COLO668 (cell line): ENCODE data around the gene INPPL1.

Experiments used
- DNase-seq: peaks from one replicate; lab custom pipeline; 2025; ENCODE audit not compliant: unreplicated experiment; lab: John Stamatoyannopoulos, UW

The INPPL1 gene

DNA sequence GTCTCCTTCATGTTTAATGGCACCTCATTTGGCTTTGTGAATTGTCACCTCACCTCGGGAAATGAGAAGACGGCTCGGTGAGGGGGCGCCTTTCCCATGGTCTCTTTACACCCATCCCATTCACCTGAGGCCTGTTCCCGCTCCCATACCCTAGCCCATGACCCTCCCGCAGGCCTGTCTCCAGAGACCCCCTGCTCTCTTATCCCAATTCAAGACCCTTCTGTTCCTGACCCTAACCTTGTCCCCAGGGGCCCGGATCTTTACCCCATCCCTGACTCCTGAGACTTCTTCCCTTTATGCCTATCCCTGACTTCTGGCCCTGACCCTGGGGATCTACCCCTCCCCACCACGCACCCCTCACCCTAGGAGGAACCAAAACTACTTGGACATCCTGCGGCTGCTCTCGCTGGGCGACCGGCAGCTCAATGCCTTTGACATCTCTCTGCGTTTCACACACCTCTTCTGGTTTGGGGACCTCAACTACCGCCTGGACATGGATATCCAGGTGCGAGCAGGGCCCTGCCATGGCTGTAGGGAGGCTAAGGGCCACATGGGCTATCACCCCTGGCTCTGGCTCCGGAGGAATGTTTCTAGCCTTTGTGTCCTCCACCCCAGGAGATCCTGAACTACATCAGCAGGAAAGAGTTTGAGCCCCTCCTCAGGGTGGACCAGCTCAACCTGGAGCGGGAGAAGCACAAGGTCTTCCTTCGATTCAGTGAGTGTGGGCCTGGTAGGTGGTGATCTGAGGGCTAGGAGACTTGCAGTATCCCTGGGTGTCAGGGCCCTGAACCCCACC is 7.9 kb downstream of the INPPL1 start:
- DNase-seq: no peak

DNA sequence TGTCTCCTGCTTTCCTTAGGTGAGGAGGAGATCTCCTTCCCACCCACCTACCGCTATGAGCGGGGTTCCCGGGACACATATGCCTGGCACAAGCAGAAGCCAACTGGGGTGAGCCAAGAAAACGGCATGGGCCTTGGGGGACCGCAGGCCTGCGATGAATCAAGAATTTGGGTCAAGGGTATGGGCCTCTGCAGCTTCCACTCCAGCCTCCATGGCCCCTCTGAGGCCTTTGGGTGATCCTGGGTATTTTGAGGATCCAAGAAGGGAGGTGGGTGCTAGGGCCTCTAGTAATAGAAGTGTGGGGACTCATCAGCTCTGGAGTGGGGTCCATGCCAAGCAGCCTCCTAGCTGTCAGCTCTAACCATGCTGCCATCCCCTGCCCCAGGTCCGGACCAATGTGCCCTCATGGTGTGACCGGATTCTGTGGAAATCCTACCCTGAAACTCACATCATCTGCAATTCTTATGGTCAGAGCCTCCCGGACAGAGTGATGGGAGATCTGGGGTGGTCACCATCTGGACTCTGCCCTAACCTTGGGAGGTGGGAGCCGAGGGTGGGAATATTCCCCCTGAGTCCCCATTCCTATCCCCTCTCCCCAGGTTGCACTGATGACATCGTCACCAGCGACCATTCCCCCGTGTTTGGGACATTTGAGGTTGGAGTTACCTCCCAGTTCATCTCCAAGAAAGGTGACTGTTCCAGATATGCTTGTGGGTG is 8.6 kb downstream of the INPPL1 start:
- DNase-seq: no peak

DNA sequence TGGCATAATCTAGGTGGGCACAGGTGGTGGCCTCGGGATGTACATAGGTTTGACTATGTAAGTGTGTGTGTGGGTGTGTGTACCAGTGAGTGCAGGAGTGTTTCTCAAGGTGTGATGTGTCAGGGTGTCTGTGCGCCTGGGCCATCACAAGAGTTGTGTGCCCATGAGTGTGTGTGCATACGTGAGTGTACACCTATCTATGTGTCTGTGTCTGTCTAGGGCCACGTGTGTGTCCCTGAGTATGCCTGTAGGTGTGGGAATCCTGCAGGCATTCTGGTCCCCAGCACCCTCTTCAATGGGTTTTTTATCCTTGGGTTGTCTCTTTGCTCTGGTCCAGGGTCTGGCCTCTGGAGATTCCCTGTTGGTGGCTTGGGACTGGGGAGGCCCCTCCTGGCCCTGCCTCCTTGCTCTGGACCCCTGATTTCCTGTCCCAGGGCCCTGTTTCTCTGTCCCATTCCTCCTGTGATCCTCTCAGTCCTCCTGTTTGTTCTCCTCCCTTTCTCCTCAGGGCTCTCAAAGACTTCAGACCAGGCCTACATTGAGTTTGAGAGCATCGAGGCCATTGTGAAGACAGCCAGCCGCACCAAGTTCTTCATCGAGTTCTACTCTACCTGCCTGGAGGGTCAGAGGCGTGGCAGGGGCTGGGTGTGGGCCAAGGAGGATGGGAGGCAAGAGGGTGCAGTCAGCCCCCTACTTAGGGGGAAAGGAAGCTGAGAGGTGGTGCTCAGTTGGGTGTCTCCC is 9.4 kb downstream of the INPPL1 start:
- DNase-seq: no peak

DNA sequence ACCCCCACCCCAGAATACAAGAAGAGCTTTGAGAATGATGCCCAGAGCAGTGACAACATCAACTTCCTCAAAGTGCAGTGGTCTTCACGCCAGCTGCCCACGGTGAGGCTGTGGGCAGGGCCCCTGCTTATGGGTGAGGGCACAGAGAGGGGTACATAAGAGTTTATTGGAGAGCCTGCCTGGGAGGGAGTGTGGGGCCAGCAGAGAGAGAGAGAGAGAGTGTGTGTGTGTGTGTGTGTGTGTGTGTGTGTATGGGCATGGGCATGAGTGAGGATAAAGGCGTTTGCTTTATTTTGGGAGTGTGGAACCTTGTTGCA is 9.9 kb downstream of the INPPL1 start:
- no peak for DNase-seq

DNA sequence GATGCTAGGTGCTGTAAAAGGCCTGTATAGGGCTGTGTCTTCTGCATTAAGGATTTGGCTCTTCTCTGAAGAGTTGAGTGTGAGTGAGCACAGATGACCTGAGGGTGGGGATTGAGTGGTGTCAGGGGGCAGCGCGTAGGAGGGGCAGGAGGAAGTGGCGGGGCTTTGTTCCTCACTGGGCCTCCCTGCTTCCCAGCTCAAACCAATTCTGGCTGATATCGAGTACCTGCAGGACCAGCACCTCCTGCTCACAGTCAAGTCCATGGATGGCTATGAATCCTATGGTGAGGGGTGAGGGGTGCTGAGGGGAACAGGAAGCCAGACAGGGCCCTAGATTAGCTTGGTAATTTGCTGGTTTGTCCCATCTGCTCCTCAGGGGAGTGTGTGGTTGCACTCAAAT is 10.4 kb downstream of the INPPL1 start:
- no peak for DNase-seq

DNA sequence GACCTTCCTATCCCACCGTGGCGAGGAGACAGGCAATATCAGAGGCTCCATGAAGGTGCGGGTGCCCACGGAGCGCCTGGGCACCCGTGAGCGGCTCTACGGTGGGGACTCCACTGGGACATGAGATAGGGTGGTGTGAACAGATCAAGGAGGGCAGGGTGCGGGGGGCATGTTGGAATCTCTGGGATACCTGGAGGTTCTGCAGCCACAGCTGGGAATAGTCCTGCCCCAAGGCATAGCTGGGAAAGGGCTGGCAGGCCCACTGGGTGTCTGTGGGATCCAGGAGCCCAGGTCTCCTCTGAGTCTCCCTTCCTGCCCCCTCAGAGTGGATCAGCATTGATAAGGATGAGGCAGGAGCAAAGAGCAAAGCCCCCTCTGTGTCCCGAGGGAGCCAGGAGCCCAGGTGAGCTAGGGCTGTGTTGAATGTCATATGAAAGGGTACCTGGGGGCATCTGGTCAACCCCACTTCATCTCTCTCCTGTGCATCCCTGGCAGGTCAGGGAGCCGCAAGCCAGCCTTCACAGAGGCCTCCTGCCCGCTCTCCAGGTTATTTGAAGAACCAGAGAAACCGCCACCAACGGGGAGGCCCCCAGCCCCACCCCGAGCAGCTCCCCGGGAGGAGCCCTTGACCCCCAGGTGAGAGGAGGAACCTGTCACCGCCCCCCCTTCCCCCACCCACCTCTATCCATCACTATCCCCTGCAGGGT is 10.9 kb downstream of the INPPL1 start:
- no peak for DNase-seq

DNA sequence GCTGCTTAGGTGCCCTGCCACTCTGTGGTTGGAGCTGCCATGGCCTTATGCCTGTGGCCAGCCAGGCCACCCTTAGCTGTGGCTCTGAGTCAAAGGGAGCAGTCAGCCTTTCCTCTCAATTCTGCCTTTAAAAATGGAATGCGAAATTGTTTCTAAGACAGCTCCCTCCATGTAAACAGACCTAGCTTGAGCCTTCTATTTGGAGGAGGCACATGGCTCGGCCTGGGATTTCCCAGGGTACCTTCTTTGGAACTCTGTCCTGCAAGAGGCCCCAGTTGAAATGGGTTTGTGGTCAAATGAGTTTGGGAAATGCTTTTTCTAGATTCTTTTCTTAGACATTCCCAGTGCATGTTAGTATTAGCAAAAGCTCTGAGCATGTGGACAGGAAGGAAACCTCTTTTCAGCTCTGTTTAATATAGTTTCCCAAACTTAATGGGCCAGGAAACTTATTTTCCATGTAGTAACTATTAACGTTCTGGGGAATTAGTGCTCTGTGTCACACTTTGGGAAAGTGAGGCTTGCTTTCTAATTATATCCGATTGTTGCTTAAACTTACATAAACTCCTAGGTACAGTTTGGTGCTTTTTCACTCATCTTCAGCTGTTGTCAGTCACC is 11.6 kb downstream of the INPPL1 start:
- no peak for DNase-seq

DNA sequence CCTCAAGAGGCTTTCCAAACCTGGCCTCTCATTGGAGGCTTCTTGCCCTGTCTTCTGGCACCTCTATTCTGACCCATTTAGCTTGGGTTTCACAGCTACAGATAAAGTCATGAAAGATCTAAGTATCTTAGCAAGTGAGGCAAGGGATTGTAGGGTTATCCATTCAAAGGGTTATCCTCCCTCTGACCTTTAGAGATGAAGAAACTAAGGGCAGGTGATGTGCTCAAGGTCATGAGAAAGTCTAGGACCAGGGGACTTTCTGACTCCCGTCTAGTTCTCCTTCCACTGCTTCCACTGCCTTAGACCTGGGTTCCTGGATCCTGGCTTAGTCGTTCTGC is 12.2 kb downstream of the INPPL1 start:
- DNase-seq: no peak

DNA sequence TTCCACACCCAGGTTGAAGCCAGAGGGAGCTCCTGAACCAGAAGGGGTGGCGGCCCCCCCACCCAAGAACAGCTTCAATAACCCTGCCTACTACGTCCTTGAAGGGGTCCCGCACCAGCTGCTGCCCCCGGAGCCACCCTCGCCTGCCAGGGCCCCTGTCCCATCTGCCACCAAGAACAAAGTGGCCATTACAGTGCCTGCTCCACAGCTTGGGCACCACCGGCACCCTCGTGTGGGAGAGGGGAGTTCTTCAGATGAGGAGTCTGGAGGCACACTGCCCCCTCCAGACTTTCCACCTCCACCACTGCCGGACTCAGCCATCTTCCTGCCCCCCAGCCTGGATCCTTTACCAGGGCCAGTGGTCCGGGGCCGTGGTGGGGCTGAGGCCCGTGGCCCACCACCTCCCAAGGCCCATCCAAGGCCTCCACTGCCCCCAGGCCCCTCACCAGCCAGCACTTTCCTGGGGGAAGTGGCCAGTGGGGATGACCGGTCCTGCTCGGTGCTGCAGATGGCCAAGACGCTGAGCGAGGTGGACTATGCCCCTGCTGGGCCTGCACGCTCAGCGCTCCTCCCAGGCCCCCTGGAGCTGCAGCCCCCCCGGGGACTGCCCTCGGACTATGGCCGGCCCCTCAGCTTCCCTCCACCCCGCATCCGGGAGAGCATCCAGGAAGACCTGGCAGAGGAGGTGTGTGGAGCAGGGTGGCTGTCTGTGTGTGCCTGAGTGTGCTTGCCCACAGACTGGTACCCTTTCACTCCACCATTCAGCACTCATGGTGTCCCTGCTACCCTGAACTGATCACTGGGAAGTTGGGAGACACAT is 12.8 kb downstream of the INPPL1 start:
- no peak for DNase-seq

DNA sequence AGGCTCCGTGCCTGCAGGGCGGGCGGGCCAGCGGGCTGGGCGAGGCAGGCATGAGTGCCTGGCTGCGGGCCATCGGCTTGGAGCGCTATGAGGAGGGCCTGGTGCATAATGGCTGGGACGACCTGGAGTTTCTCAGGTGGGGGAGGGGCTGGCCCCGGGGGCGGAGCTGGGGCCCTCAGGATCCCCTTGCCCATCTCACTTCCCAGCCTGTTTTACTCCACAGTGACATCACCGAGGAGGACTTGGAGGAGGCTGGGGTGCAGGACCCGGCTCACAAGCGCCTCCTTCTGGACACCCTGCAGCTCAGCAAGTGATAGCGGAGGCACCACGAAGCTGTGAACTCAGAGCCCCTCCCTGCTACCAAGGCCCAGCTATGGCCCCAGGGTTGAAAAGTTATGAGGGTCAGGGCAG is 13.5 kb downstream of the INPPL1 start:
- peak; percentile 46 for DNase-seq

DNA sequence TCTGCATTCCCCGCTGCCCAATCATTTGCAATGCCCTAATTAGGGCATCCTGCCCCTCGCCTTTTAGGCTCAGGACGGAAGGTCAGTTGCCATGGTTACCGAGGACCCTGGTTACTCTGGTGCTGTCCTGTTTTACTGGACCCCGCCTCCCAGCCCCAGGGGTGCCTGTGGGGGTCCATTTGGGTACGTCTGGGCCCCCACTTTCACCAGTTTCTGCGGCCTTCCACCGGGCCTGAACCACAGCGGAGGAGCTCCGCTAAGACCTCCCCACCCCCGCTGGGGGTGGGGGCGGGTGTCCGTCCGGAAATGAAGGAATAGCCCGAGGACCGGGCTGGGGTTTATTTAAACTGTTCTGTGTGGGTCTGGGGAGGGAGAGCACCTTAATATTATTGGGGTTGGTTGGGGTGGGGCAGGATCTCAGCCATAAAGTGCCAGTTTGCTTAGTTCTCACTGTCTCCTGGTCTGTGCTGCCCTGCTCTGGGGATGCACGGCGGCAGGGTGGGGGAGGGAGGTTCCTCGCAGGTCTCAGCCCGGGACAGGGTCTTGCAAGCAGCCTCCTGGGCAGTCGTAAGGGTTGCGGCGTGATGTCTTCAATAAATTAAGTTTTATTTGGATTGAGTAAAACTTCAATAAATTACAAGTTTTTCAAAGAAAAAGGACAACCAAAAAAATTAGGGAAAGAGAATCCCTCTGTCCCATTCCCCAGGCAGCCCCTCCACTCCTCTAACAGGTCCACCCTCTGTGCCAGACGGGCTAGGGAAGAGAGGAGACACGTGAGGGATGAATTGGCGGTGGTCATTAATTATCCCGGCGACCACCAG is 14.1 kb downstream of the INPPL1 start:
- DNase-seq: no peak

DNA sequence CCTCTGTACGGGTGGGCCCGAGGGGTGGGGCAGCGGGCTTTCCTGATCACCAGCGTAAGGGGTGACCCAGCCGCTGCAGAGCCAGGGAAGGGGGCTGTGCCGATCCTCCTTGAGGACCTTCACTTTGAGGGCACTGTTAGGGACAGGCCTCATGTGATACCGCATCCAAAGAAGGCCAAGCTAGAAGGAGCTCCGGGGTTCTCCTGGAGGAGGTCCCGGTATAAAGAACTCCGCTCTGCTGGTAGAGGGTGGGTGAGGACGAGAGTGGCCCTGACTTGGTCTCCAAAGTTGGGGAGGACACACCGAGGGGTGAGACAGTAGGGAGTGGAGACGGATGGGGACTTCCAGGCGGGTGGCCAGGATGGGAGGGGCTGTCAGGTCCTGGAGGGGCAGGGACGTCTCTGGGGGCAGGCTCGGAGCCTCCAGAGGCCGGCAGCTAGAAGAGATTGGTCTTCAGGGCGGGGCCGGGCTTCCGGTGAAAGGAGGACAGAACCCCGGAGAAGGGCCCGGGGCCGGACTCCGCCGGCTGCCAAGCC is 14.8 kb downstream of the INPPL1 start:
- peak; percentile 57 for DNase-seq

DNA sequence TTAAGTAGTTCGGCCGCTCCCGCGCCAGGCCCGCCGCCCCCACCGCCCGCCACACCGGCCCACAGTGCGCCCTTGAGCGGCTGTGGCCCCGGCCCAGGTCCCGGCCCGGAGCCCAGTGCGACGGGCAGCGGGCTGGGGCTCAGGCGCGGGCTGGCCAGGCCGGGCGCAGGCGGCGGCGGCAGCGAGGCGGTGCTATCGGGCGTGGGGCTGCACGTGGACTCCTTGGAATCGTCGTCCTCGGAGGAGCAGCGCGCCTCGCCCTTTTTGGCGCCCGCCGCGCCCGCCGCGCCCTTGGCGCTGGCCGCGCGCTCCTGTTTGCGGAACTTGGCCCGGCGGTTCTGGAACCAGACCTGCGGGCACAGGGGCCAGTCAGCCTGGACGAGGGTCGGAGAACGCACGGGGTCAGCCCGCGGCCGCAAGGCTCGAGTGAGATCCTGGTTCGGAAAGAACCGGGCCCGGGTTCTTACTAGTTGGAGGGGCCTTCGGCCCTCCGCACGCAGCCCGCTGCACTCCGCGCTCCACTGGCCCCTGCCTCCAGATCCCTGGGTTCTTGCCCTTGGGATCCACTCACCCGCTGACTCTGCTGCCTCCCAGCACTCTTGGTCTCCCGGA is 15.4 kb downstream of the INPPL1 start:
- peak; percentile 57 for DNase-seq

DNA sequence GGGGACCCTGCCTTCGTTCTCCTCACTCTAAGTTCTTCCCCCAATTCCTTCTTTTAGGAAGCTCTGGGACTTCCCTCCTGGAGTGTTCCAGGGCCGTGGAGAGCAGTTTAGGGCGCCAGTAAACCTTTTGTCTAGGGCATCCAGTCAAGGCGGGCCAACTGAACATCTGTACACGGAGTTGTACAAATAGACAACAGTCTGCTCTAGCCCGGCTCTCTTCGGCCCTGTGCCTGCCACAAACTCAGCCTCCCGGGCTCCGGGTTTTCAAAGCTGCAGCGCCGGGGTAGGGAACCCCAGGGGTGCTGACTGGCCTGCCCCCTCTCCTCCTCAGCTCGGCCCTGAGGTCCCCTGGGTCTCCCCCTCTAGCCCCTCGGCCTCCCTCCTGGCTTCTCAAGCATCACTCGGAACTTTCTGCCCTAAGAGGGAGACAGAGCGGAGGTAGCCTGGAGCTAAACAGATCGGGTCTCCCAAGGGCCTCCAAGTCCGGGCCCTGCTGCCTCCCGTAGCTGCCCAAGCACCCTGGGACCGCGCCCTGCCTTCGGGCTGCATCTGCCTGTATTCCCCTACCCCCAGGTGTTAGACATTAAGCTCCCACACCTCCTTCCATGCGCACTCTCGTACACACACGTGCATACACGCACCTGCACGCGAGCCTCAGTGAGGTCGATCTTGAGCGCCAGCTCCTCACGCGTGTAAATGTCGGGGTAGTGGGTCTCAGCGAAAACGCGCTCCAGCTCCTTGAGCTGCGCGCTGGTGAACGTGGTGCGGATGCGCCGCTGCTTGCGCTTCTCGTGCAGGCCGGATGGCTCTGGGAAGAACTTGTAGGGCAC is 16.1 kb downstream of the INPPL1 start:
- peak; percentile 30 for DNase-seq

DNA sequence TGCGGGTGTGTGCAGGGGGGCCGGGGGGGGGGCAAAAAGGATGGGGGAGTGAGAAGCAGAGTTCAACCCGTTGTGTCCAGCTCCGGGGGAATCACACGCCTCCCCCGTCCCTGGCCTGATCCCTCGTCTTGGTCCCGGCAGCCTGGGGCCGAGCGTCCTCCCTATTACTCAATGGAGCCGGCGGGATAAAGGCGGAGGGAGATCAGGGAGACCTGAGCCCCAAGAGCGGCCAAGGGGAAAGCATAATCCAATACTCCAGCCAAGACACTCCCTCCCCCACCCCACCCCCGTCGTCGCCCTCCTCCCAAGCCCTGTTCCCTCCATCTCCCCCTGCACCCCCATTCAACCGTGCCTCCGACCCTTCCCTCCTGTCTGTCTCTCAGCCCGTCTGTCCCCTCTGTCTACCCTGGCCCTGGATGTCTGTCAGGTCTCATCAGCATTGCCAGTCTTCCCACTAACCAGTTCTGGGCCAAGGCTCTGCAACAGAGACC is 16.8 kb downstream of the INPPL1 start:
- no peak for DNase-seq

DNA sequence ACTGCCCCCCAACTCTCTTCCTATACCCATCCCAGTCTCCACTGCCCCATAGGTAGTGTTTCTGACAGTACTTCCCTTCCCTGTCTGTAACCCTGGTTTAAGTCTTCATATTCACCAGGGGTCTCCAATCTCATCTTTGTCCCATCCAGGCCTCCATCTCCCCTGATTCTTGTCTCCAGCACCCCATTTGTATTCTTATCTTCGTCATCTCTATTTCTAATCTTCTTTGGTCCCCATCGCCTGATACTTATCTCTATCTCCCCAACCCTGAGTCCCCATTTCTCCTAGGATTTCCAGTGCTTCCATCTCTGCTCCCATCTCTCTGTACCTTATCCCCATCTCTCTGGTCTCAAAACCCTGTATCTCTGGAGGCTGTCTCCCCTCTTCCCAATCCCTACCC is 17.6 kb downstream of the INPPL1 start:
- DNase-seq: no peak

DNA sequence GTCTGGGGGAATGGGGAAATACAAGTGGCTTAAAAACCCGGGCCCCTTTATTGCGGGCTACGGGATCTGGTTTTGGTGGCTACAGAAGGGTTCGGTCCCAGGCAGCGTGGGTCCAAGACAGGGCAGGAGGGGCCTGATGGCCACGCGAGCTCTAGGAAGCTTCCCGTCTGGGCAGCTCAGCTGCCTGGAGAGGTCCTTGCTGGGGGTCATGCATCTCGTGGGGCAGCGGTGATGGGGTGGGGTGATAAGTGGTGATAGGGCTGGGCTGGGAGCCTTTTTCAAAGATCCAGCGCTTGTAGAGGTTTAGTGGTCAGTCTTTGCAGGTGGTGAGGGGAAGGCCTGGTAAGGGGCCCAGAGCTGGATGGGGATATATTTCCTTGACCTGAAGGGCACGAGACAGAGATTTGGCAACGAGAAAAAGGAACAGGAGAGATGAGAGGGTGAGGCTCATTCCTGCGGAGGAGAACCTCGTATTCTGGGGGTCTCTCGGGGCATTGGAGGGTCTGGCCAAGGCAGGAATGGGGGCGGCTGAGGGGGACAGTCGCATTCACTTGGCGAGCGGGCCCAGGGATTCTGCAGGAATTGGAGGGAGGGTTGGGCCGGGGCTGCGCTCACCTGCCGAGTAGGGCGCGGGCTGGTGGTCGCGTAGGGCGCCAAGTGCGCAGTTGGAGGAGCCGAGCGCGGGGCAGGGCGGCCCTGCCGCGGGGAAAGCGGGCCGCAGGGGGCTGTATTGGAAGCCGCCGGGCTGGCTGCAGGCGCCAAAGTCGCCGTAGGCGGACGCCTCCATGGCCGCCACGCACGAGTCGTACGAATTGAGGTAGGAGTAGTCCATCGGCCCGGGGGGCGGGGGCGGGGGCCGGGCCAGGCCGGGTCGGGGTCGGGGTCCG is 18.8 kb downstream of the INPPL1 start:
- DNase-seq: no peak
